CD4-positive, alpha-beta T cell treated with Interleukin-6 at 100 ng/mL for 8 hours (primary cell): ENCODE results near the gene GPR143.

Experiments used
- DNase-seq: peaks from one replicate; pipeline ENCODE4 v3.0.0-alpha.2; 2020; ENCODE audit warnings: mixed read lengths, low spot score

GPR143 gene

GRCh38 chrX:9708086-9708485, 57.6 kb downstream of the GPR143 start:
- DNase-seq = no peak

GRCh38 chrX:9707306-9708033, 58.2 kb downstream of the GPR143 start:
- no peak for DNase-seq

- DNase-seq = no peak
These were observed 59.2 kb downstream of the GPR143 start for GRCh38 chrX:9706421-9706820.

- DNase-seq = no peak
These were observed 60.7 kb downstream of the GPR143 start for GRCh38 chrX:9704876-9705465.

- DNase-seq = no peak
These were observed 62.2 kb downstream of the GPR143 start for GRCh38 chrX:9703406-9703805.

- DNase-seq = no peak
These were observed 63.9 kb downstream of the GPR143 start for GRCh38 chrX:9701790-9702189.

GRCh38 chrX:9700555-9700954, 65.1 kb downstream of the GPR143 start:
- DNase-seq = no peak

GRCh38 chrX:9698576-9698975, 67.1 kb downstream of the GPR143 start:
- no peak for DNase-seq

GRCh38 chrX:9693307-9694001, 72.2 kb downstream of the GPR143 start:
- no peak for DNase-seq

GRCh38 chrX:9690046-9690445, 75.6 kb downstream of the GPR143 start:
- DNase-seq = no peak

- DNase-seq = no peak
These were observed 76.8 kb downstream of the GPR143 start for GRCh38 chrX:9688833-9689232.

- no peak for DNase-seq
These were observed 77.7 kb downstream of the GPR143 start for GRCh38 chrX:9687899-9688298.

- DNase-seq = no peak
These were observed 82.3 kb downstream of the GPR143 start for GRCh38 chrX:9683350-9683749.

- DNase-seq = no peak
These were observed 82.8 kb downstream of the GPR143 start for GRCh38 chrX:9682861-9683260.

- no peak for DNase-seq
These were observed 83.2 kb downstream of the GPR143 start for GRCh38 chrX:9682456-9682855.

- DNase-seq = no peak
These were observed 84.2 kb downstream of the GPR143 start for GRCh38 chrX:9681422-9681821.

GRCh38 chrX:9681011-9681410, 84.6 kb downstream of the GPR143 start:
- DNase-seq = no peak

GRCh38 chrX:9678215-9678965, 87.3 kb downstream of the GPR143 start:
- DNase-seq = no peak

GRCh38 chrX:9677098-9677739, 88.4 kb downstream of the GPR143 start:
- no peak for DNase-seq

- DNase-seq = no peak
These were observed 88.9 kb downstream of the GPR143 start for GRCh38 chrX:9676738-9677097.

GRCh38 chrX:9676306-9676705, 89.3 kb downstream of the GPR143 start:
- no peak for DNase-seq
